CD14-positive monocyte (primary cell): ENCODE results near the gene CCDC89. TPM values are rescaled to one million over a fixed set of nuclear protein-coding genes. Genes with fewer than 3 reads are reported as not detected.

ENCODE experiments used
- DNase-seq, 3 donors: peaks; one replicate each; pipeline ENCODE4 v3.0.0-alpha.2; 2011 to 2022
- H2AFZ ChIP-seq: 2 replicates; pipeline ENCODE4 v1.6.0; 2012; ENCODE audit warnings: mild to moderate bottlenecking, low read depth, low read length, inconsistent platforms; ENCODE audit not compliant: insufficient read depth, poor library complexity, severe bottlenecking
- H3K27ac ChIP-seq, 2 donors: 1 replicate in 1 of 2; 2 replicates in 1 of 2; pipeline ENCODE4 v1.5.1; 2012 to 2013; ENCODE audit warnings: low read length in 2 of 2, control low read depth in 1 of 2, inconsistent platforms in 1 of 2, low read depth in 1 of 2, mild to moderate bottlenecking in 1 of 2
- H3K27me3 ChIP-seq, 2 donors: one replicate each; pipeline versions ENCODE4 v1.6.0 to v1.6.1; 2011 to 2013; ENCODE audit warnings: low read length in 2 of 2; ENCODE audit not compliant: control insufficient read depth in 2 of 2, insufficient read depth in 2 of 2
- H3K36me3 ChIP-seq, 2 donors: replicated peaks in 1 of 2; 1 replicate in 1 of 2; 2 replicates in 1 of 2; pipeline versions ENCODE4 v1.5.1 to v1.6.1; 2012 to 2013; ENCODE audit warnings: low read length in 2 of 2, control low read depth in 1 of 2, inconsistent platforms in 1 of 2, mild to moderate bottlenecking in 1 of 2; ENCODE audit not compliant: insufficient read depth in 2 of 2, control insufficient read depth in 1 of 2
- H3K4me1 ChIP-seq, 2 donors: 1 replicate in 1 of 2; 2 replicates in 1 of 2; pipeline versions ENCODE4 v1.5.1 to v1.6.1; 2012 to 2013; ENCODE audit warnings: low read length in 2 of 2, control low read depth in 1 of 2, inconsistent platforms in 1 of 2, mild to moderate bottlenecking in 1 of 2, moderate library complexity in 1 of 2; ENCODE audit not compliant: insufficient read depth in 2 of 2, control insufficient read depth in 1 of 2
- H3K4me2 ChIP-seq: replicated peaks from 2 replicates; pipeline ENCODE3; 2012; ENCODE audit warnings: low read length, moderate library complexity, mild to moderate bottlenecking; ENCODE audit not compliant: poor library complexity, severe bottlenecking; ENCODE audit errors: extremely low read depth
- H3K4me3 ChIP-seq, 3 experiments: fragments of 200-600 bp in 1 of 3; sonication (generic) in 1 of 3; replicated peaks in 1 of 3; 1 replicate in 2 of 3; 2 replicates in 1 of 3; pipeline ENCODE4 v1.5.1; 2011 to 2013; ENCODE audit warnings: low read length in 3 of 3, mild to moderate bottlenecking in 3 of 3, control low read depth in 2 of 3, low read depth in 2 of 3, inconsistent platforms in 1 of 3, moderate library complexity in 1 of 3
- H3K79me2 ChIP-seq: 2 replicates; pipeline ENCODE4 v1.6.0; 2012; ENCODE audit warnings: mild to moderate bottlenecking, control low read depth, inconsistent platforms, low read length, moderate library complexity; ENCODE audit not compliant: insufficient read depth
- H3K9ac ChIP-seq: 2 replicates; pipeline ENCODE4 v1.6.0; 2017; ENCODE audit warnings: low read length, mild to moderate bottlenecking; ENCODE audit not compliant: insufficient read depth, poor library complexity, severe bottlenecking
- H3K9me3 ChIP-seq, 2 donors: replicated peaks in 1 of 2; 1 replicate in 1 of 2; 2 replicates in 1 of 2; pipeline versions ENCODE4 v1.5.1 to v1.6.1; 2012 to 2013; ENCODE audit warnings: low read length in 2 of 2, control low read depth in 1 of 2; ENCODE audit not compliant: control insufficient read depth in 1 of 2, insufficient read depth in 1 of 2
- H4K20me1 ChIP-seq: 2 replicates; pipeline ENCODE4 v1.6.0; 2012; ENCODE audit warnings: mild to moderate bottlenecking, low read length, control low read depth, moderate library complexity; ENCODE audit not compliant: insufficient read depth
- H3K27ac Mint-ChIP-seq, 7 donors: one replicate each; pipeline ENCODE4 v1.8.0; 2020; ENCODE audit warnings: mild to moderate bottlenecking in 7 of 7, mixed read lengths in 7 of 7, moderate library complexity in 6 of 7, inconsistent platforms in 2 of 7
- H3K27me3 Mint-ChIP-seq, 3 donors: one replicate each; pipeline ENCODE4 v1.8.0; 2021 to 2022; ENCODE audit warnings: low read depth in 3 of 3, mild to moderate bottlenecking in 3 of 3, mixed read lengths in 3 of 3, moderate library complexity in 3 of 3, inconsistent platforms in 1 of 3
- H3K36me3 Mint-ChIP-seq, 2 donors: one replicate each; pipeline ENCODE4 v1.8.0; 2020; ENCODE audit warnings: mixed read lengths in 2 of 2, inconsistent platforms in 1 of 2, mild to moderate bottlenecking in 1 of 2
- H3K4me1 Mint-ChIP-seq: one replicate; pipeline ENCODE4 v1.8.0; 2020; ENCODE audit warnings: mild to moderate bottlenecking, mixed read lengths
- H3K4me3 Mint-ChIP-seq, 2 donors: one replicate each; pipeline ENCODE4 v1.8.0; 2020; ENCODE audit warnings: mild to moderate bottlenecking in 2 of 2, mixed read lengths in 2 of 2, moderate library complexity in 1 of 2
- H3K9me3 Mint-ChIP-seq, 7 donors: one replicate each; pipeline ENCODE4 v1.8.0; 2020 to 2022; ENCODE audit warnings: mixed read lengths in 7 of 7, mild to moderate bottlenecking in 6 of 7, moderate library complexity in 6 of 7, inconsistent platforms in 2 of 7
- WGBS: methylation state at CpG from one replicate; pipeline ENCODE4 v1.1.5; 2013; ENCODE audit warnings: missing lambda C conversion rate; ENCODE audit not compliant: insufficient coverage; 5-methylcytosine and 5-hydroxymethylcytosine counted together
- intact Hi-C, 2 donors: fragments of 100-400 bp; cut with micrococcal nuclease; formaldehyde crosslinking; loops; one replicate each; pipeline versions ENCODE4 v1.15.0 to v1.15.1; 2023
- polyA plus RNA-seq, 3 donors: library from polyadenylated mRNA; depleted of rRNA in 1 of 3; unstranded in 2 of 3; stranded (reverse) in 1 of 3; fragments of 300-500 nt in 2 of 3; fragments of >200 nt in 1 of 3; fragmentation: Illumina TruSeq in 2 of 3; gene quantifications; 1 replicate in 2 of 3; 2 replicates in 1 of 3; pipeline ENCODE4 v1.2.3, GENCODE V29; 2012 to 2021
- TF ChIP-seq, protein P1 (sequence below): fragments of 200-600 bp; IDR thresholded peaks from one replicate; pipeline ENCODE4 v1.8.0; 2022; ENCODE audit warnings: antibody characterized with exemption, mild to moderate bottlenecking

Gene CCDC89
- polyA plus RNA-seq, 3 donors, result not detected

GRCh38 chr11:85704967-85705366 lies 19.0 kb upstream of the CCDC89 start:
- Mint-ChIP-seq H3K4me1 (peaks cover 5% of the 10 kb centered on the region), H3K4me3 (no peak overlapping the region), H3K9me3 (peaks cover 0 to 2% (median 0%) of the 10 kb centered on the region in 7 donors), H3K27ac (no peak overlapping the region), H3K36me3 (no peaks in the 10 kb centered on the region), H3K27me3 (peaks cover 0 to 2% (median 0%) of the 10 kb centered on the region in 3 donors)
- Histone ChIP-seq H3K27ac (no peak overlapping the region), H3K4me1 (peaks cover 4 to 6% of the 10 kb centered on the region in 2 donors), H3K36me3 (no peaks in the 10 kb centered on the region), H2AFZ (no peak overlapping the region), H4K20me1 (no peaks in the 10 kb centered on the region), H3K27me3 (no peaks in the 10 kb centered on the region), H3K9me3 (no peaks in the 10 kb centered on the region), H3K4me3 (no peak overlapping the region), H3K9ac (no peak overlapping the region), H3K79me2 (no peaks in the 10 kb centered on the region), H3K4me2 (no peak overlapping the region)
- WGBS, result no CpG with 5 or more reads among the region's 3 CpGs
- intact Hi-C loops, result no loop called here
- TF ChIP-seq, protein P1, sequence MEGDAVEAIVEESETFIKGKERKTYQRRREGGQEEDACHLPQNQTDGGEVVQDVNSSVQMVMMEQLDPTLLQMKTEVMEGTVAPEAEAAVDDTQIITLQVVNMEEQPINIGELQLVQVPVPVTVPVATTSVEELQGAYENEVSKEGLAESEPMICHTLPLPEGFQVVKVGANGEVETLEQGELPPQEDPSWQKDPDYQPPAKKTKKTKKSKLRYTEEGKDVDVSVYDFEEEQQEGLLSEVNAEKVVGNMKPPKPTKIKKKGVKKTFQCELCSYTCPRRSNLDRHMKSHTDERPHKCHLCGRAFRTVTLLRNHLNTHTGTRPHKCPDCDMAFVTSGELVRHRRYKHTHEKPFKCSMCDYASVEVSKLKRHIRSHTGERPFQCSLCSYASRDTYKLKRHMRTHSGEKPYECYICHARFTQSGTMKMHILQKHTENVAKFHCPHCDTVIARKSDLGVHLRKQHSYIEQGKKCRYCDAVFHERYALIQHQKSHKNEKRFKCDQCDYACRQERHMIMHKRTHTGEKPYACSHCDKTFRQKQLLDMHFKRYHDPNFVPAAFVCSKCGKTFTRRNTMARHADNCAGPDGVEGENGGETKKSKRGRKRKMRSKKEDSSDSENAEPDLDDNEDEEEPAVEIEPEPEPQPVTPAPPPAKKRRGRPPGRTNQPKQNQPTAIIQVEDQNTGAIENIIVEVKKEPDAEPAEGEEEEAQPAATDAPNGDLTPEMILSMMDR, result no peak
- no peak for DNase-seq

- Histone ChIP-seq H3K27ac (no peak overlapping the region), H3K79me2 (no peaks in the 10 kb centered on the region), H3K4me1 (peaks cover 9 to 13% of the 10 kb centered on the region in 2 donors), H3K9ac (no peak overlapping the region), H4K20me1 (no peaks in the 10 kb centered on the region), H3K4me2 (peak overlapping the region; percentile 10), H3K36me3 (no peaks in the 10 kb centered on the region), H3K4me3 (no peak overlapping the region), H3K27me3 (no peaks in the 10 kb centered on the region), H2AFZ (peak overlapping the region; percentile 17), H3K9me3 (no peaks in the 10 kb centered on the region)
- TF ChIP-seq, protein P1, result no peak
- no peaks in the 10 kb centered on the region for H3K36me3 Mint-ChIP-seq
- peaks cover 16% of the 10 kb centered on the region for H3K4me1 Mint-ChIP-seq
- WGBS, result no CpG with 5 or more reads among the region's 2 CpGs
- peaks cover 0 to 1% (median 0%) of the 10 kb centered on the region in 3 donors for H3K27me3 Mint-ChIP-seq
- DNase-seq, result no peak
- peaks cover 0 to 2% (median 0%) of the 10 kb centered on the region in 7 donors for H3K9me3 Mint-ChIP-seq
- intact Hi-C loops, result no loop called here
- peak overlapping the region in 1 of 2 donors; percentile 32 for H3K4me3 Mint-ChIP-seq
- peak overlapping the region in 1 of 7 donors; percentile 2 for H3K27ac Mint-ChIP-seq
These were observed 14.2 kb upstream of the CCDC89 start for GRCh38 chr11:85699957-85700741.
